H9 (cell line): ENCODE measurements around the gene ADAMTSL2. TPM values are rescaled to one million over a fixed set of nuclear protein-coding genes. Genes with fewer than 3 reads are reported as not detected.

Experiments
- DNase-seq: peaks from one replicate; pipeline ENCODE4 v3.0.0-alpha.2; 2017
- H2AFZ ChIP-seq: one replicate; pipeline ENCODE4 v1.6.1; 2013; ENCODE audit warnings: mild to moderate bottlenecking, low read length, control low read depth, moderate library complexity
- H2AK5ac ChIP-seq: 2 replicates; pipeline ENCODE4 v1.6.1; 2013; ENCODE audit warnings: low read length, control low read depth, mixed read lengths; ENCODE audit not compliant: insufficient read length
- H2BK120ac ChIP-seq: one replicate; pipeline ENCODE4 v1.6.1; 2013; ENCODE audit warnings: low read depth, mild to moderate bottlenecking, low read length, control low read depth, inconsistent platforms; ENCODE audit not compliant: poor library complexity, severe bottlenecking
- H2BK12ac ChIP-seq: 2 replicates; pipeline ENCODE4 v1.6.1; 2013; ENCODE audit warnings: low read length, control low read depth, mixed read lengths, low read depth; ENCODE audit not compliant: insufficient read length
- H2BK15ac ChIP-seq: 2 replicates; pipeline ENCODE4 v1.6.1; 2013; ENCODE audit warnings: low read depth, low read length, control low read depth
- H2BK20ac ChIP-seq: one replicate; pipeline ENCODE4 v1.6.1; 2013; ENCODE audit warnings: low read depth, mild to moderate bottlenecking, low read length, control low read depth, inconsistent platforms; ENCODE audit not compliant: poor library complexity, severe bottlenecking
- H2BK5ac ChIP-seq: 2 replicates; pipeline ENCODE4 v1.6.1; 2013; ENCODE audit warnings: low read length, control low read depth, mixed read lengths; ENCODE audit not compliant: insufficient read length
- H3K14ac ChIP-seq: 2 replicates; pipeline ENCODE4 v1.6.1; 2013; ENCODE audit warnings: low read length, control low read depth; ENCODE audit not compliant: insufficient read depth
- H3K18ac ChIP-seq: 2 replicates; pipeline ENCODE4 v1.6.1; 2013; ENCODE audit warnings: low read depth, mild to moderate bottlenecking, mixed read lengths, low read length, control low read depth; ENCODE audit not compliant: insufficient read length
- H3K23ac ChIP-seq: 2 replicates; pipeline ENCODE4 v1.6.1; 2013; ENCODE audit warnings: low read length, control low read depth, mixed read lengths, low read depth; ENCODE audit not compliant: insufficient read length
- H3K23me2 ChIP-seq: 2 replicates; pipeline ENCODE4 v1.6.1; 2013; ENCODE audit warnings: low read depth, mild to moderate bottlenecking, mixed read lengths, low read length, control low read depth; ENCODE audit not compliant: insufficient read length, poor library complexity, severe bottlenecking
- H3K27ac ChIP-seq: 2 replicates; pipeline ENCODE4 v1.5.1; 2013; ENCODE audit warnings: low read length, control low read depth, mixed read lengths, low read depth; ENCODE audit not compliant: insufficient read length
- H3K27me3 ChIP-seq: 2 replicates; pipeline ENCODE4 v1.6.1; 2013; ENCODE audit warnings: low read length, control low read depth, inconsistent platforms; ENCODE audit not compliant: insufficient read depth
- H3K4ac ChIP-seq: 2 replicates; pipeline ENCODE4 v1.6.1; 2013; ENCODE audit warnings: low read depth, mild to moderate bottlenecking, control low read depth, inconsistent platforms, low read length, moderate library complexity
- H3K4me1 ChIP-seq: 2 replicates; pipeline ENCODE4 v1.6.1; 2013; ENCODE audit warnings: low read length, control low read depth, inconsistent platforms; ENCODE audit not compliant: insufficient read depth
- H3K4me2 ChIP-seq: 2 replicates; pipeline ENCODE4 v1.6.1; 2013; ENCODE audit warnings: low read length, control low read depth, mixed read lengths; ENCODE audit not compliant: insufficient read length, insufficient read depth
- H3K56ac ChIP-seq: 2 replicates; pipeline ENCODE4 v1.6.1; 2013; ENCODE audit warnings: low read depth, mild to moderate bottlenecking, mixed read lengths, low read length, control low read depth; ENCODE audit not compliant: insufficient read length
- H3K79me1 ChIP-seq: 2 replicates; pipeline ENCODE4 v1.6.1; 2013; ENCODE audit warnings: low read depth, mild to moderate bottlenecking, moderate library complexity, low read length, control low read depth, inconsistent platforms; ENCODE audit not compliant: insufficient read depth, poor library complexity, severe bottlenecking
- H3K79me2 ChIP-seq: 2 replicates; pipeline ENCODE4 v1.6.1; 2013; ENCODE audit warnings: low read length, control low read depth, inconsistent platforms; ENCODE audit not compliant: insufficient read depth
- H3K9ac ChIP-seq: 2 replicates; pipeline ENCODE4 v1.6.1; 2013; ENCODE audit warnings: low read length, control low read depth, mixed read lengths; ENCODE audit not compliant: insufficient read length; ENCODE audit errors: extremely low read depth
- H3K9me3 ChIP-seq: one replicate; pipeline ENCODE4 v1.6.1; 2013; ENCODE audit warnings: low read depth, low read length, inconsistent platforms; ENCODE audit not compliant: control insufficient read depth
- H3T11ph ChIP-seq: one replicate; pipeline ENCODE4 v1.6.1; 2013; ENCODE audit warnings: mild to moderate bottlenecking, low read length, control low read depth, inconsistent platforms
- H4K20me1 ChIP-seq: one replicate; pipeline ENCODE4 v1.6.1; 2013; ENCODE audit not compliant: control insufficient read depth, insufficient read length, insufficient read depth
- H4K5ac ChIP-seq: 2 replicates; pipeline ENCODE4 v1.6.1; 2013; ENCODE audit warnings: low read depth, mild to moderate bottlenecking, mixed read lengths, low read length, control low read depth; ENCODE audit not compliant: insufficient read length
- H4K8ac ChIP-seq: replicated peaks from 2 replicates; pipeline ENCODE4 v1.6.1; 2013; ENCODE audit warnings: low read length, control low read depth, mixed read lengths, low read depth; ENCODE audit not compliant: insufficient read length
- H4K91ac ChIP-seq: 2 replicates; pipeline ENCODE4 v1.6.1; 2013; ENCODE audit warnings: low read depth, mild to moderate bottlenecking, moderate library complexity, mixed read lengths, low read length, control low read depth; ENCODE audit not compliant: insufficient read length
- H3K27ac Mint-ChIP-seq, 3 experiments: 2 replicates in 2 of 3; 3 replicates in 1 of 3; pipeline ENCODE4 v1.8.0; 2020 to 2021; ENCODE audit warnings: mixed read lengths in 3 of 3, mild to moderate bottlenecking in 1 of 3, moderate library complexity in 1 of 3
- H3K27me3 Mint-ChIP-seq: 2 replicates; pipeline ENCODE4 v1.8.0; 2021; ENCODE audit warnings: low read depth, mild to moderate bottlenecking, moderate library complexity, mixed read lengths
- H3K36me3 Mint-ChIP-seq, 3 experiments: 2 replicates in 2 of 3; 3 replicates in 1 of 3; pipeline ENCODE4 v1.8.0; 2020 to 2021; ENCODE audit warnings: low read depth in 3 of 3, mixed read lengths in 3 of 3; ENCODE audit not compliant: insufficient read depth in 1 of 3
- H3K4me1 Mint-ChIP-seq, 2 experiments: 2 replicates each; pipeline ENCODE4 v1.8.0; 2020; ENCODE audit warnings: mixed read lengths in 2 of 2
- H3K4me3 Mint-ChIP-seq, 2 experiments: 2 replicates in 1 of 2; 3 replicates in 1 of 2; pipeline ENCODE4 v1.8.0; 2020 to 2021; ENCODE audit warnings: mild to moderate bottlenecking in 2 of 2, mixed read lengths in 2 of 2, moderate library complexity in 1 of 2
- H3K9me3 Mint-ChIP-seq, 2 experiments: 2 replicates in 1 of 2; 3 replicates in 1 of 2; pipeline ENCODE4 v1.8.0; 2020; ENCODE audit warnings: mild to moderate bottlenecking in 2 of 2, mixed read lengths in 2 of 2, moderate library complexity in 1 of 2
- WGBS: extraction: QIAGEN DNeasy Blood & Tissue Kit; methylation state at CpG from one replicate; pipeline ENCODE4 v1.1.7; 2013; ENCODE audit warnings: missing lambda C conversion rate, low lambda C conversion rate, mixed read lengths; ENCODE audit not compliant: insufficient read length; ENCODE audit errors: extremely low coverage; 5-methylcytosine and 5-hydroxymethylcytosine counted together
- total RNA-seq: library from RNA; stranded (reverse); gene quantifications from 2 replicates; pipeline ENCODE4 v1.2.1, GENCODE V29; 2021
- TF ChIP-seq, protein P1 (sequence below): fragments of 200-600 bp; sonication (generic); conservative IDR thresholded peaks from 3 replicates; pipeline ENCODE4 v1.8.0; 2021; ENCODE audit warnings: antibody characterized with exemption, mild to moderate bottlenecking

The ADAMTSL2 gene
- total RNA-seq, 1 experiment from 2014 or later, result 0.61 TPM

DNA sequence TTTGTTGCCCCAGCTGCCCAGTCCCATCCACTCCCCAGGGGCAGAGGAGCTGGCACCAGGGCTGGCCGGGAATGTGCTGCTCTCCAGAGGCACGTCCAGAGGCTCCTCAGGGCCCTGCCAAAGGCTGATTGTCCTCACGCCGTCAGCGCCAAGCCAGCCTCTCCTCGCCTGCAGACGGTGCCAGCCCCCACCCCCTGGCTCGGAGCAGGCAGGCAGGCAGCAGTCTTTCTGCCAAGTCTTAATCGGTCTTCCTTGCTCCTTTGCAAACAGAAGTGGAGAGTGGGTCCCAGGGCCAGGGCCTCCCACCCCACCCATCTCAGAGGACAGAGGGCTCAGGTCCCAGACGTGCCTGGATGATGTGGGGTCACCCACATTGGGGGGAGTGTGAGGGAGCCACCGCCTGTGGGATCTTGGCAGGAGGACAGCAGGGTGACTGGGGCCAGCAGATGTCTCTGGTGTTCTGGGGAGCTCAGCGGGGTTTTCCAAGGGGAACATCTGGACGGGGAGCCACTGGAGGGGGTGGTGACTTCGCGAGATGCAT lies 38.4 kb downstream of the ADAMTSL2 start:
- Histone ChIP-seq H3K79me1 (no peaks in the 10 kb centered on the region), H3K14ac (no peak overlapping the region; the same call in 1 of the 2 replicates), H3K4me2 (no peak overlapping the region), H4K5ac (no peak overlapping the region), H3K23ac (no peak overlapping the region), H4K8ac (no peak overlapping the region), H3K79me2 (no peaks in the 10 kb centered on the region), H3T11ph (no peak overlapping the region), H2BK15ac (no peak overlapping the region), H3K27ac (no peak overlapping the region), H4K91ac (no peak overlapping the region), H3K4ac (no peak overlapping the region), H3K56ac (no peak overlapping the region), H2BK20ac (no peak overlapping the region), H3K27me3 (no peaks in the 10 kb centered on the region), H4K20me1 (no peaks in the 10 kb centered on the region), H3K9me3 (no peaks in the 10 kb centered on the region), H2AK5ac (no peak overlapping the region), H2BK5ac (no peak overlapping the region), H3K4me1 (no peaks in the 10 kb centered on the region; the same call in 1 of the 2 replicates), H2BK120ac (no peak overlapping the region), H2AFZ (no peak overlapping the region), H3K9ac (no peak overlapping the region), H3K18ac (no peak overlapping the region), H2BK12ac (no peak overlapping the region), H3K23me2 (no peaks in the 10 kb centered on the region)
- H3K27ac Mint-ChIP-seq, result no peak overlapping the region
- TF ChIP-seq, protein P1, sequence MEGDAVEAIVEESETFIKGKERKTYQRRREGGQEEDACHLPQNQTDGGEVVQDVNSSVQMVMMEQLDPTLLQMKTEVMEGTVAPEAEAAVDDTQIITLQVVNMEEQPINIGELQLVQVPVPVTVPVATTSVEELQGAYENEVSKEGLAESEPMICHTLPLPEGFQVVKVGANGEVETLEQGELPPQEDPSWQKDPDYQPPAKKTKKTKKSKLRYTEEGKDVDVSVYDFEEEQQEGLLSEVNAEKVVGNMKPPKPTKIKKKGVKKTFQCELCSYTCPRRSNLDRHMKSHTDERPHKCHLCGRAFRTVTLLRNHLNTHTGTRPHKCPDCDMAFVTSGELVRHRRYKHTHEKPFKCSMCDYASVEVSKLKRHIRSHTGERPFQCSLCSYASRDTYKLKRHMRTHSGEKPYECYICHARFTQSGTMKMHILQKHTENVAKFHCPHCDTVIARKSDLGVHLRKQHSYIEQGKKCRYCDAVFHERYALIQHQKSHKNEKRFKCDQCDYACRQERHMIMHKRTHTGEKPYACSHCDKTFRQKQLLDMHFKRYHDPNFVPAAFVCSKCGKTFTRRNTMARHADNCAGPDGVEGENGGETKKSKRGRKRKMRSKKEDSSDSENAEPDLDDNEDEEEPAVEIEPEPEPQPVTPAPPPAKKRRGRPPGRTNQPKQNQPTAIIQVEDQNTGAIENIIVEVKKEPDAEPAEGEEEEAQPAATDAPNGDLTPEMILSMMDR, result no peak
- H3K27me3 Mint-ChIP-seq, result peaks cover 3% of the 10 kb centered on the region; the same call in 1 of the 2 replicates
- no CpG with 5 or more reads among the region's 15 CpGs for WGBS
- no peak for DNase-seq
- H3K36me3 Mint-ChIP-seq, result no peaks in the 10 kb centered on the region; a peak in 1 of 7 replicates
- H3K9me3 Mint-ChIP-seq, result no peaks in the 10 kb centered on the region
- peaks cover 16 to 29% of the 10 kb centered on the region in 2 experiments for H3K4me1 Mint-ChIP-seq
- no peak overlapping the region for H3K4me3 Mint-ChIP-seq
